Caco-2 (cell line): Measurements from ENCODE around the gene MESP1. TPM values are rescaled to one million over a fixed set of nuclear protein-coding genes. Genes with fewer than 3 reads are reported as not detected.

Source experiments
- BruUV-seq: library from RNA; stranded (reverse); fragments of 400-500 nt; replicated peaks from 2 replicates; lab custom pipeline; 2021; lab: Mats Ljungman, UMichigan
- CTCF ChIA-PET: fragments of 300-600 bp; sonication (Branson Sonifier 250); formaldehyde crosslinking; loops from one replicate; lab custom pipeline; 2022; ENCODE audit warnings: antibody characterized with exemption; lab: Charles Lee
- POLR2A ChIA-PET: fragments of 300-600 bp; sonication (Branson Sonifier 250); formaldehyde crosslinking; loops from one replicate; lab custom pipeline; 2022; ENCODE audit warnings: antibody characterized with exemption; lab: Charles Lee
- DNase-seq, 2 experiments: peaks; one replicate each; pipeline versions ENCODE4 v3.0.0 to v3.0.0-alpha.2; 2020 to 2022
- H3K27me3 ChIP-seq: replicated peaks from 2 replicates; pipeline ENCODE4 v1.6.0; 2011; ENCODE audit warnings: low read length; ENCODE audit not compliant: control insufficient read depth, insufficient read depth
- H3K36me3 ChIP-seq: 2 replicates; pipeline ENCODE4 v1.5.1; 2011; ENCODE audit warnings: low read length; ENCODE audit not compliant: control insufficient read depth, insufficient read depth
- H3K4me1 ChIP-seq: fragments of 250-450 bp; sonication (Bioruptor Pico); 2 replicates; pipeline ENCODE4 v1.5.1; 2020; ENCODE audit warnings: mild to moderate bottlenecking
- H3K4me3 ChIP-seq: 2 replicates; pipeline ENCODE4 v1.5.1; 2011; ENCODE audit warnings: low read depth, mild to moderate bottlenecking, control low read depth, low read length
- H3K9me3 ChIP-seq: fragments of 250-450 bp; sonication (Bioruptor Pico); 2 replicates; pipeline ENCODE4 v1.5.1; 2020; ENCODE audit warnings: mild to moderate bottlenecking, moderate library complexity
- H3K27ac Mint-ChIP-seq: one replicate; pipeline ENCODE4 v1.8.0; 2022; ENCODE audit warnings: mixed read lengths; ENCODE audit not compliant: unreplicated experiment
- H3K27me3 Mint-ChIP-seq: one replicate; pipeline ENCODE4 v1.8.0; 2022; ENCODE audit warnings: mixed read lengths; ENCODE audit not compliant: insufficient read depth, unreplicated experiment
- H3K36me3 Mint-ChIP-seq: one replicate; pipeline ENCODE4 v1.8.0; 2022; ENCODE audit warnings: mild to moderate bottlenecking, mixed read lengths; ENCODE audit not compliant: insufficient read depth, unreplicated experiment
- H3K4me1 Mint-ChIP-seq: one replicate; pipeline ENCODE4 v1.8.0; 2022; ENCODE audit warnings: low read depth, mixed read lengths; ENCODE audit not compliant: unreplicated experiment
- H3K4me3 Mint-ChIP-seq: one replicate; pipeline ENCODE4 v1.8.0; 2022; ENCODE audit warnings: mild to moderate bottlenecking, moderate library complexity, mixed read lengths; ENCODE audit not compliant: unreplicated experiment
- H3K9me3 Mint-ChIP-seq: one replicate; pipeline ENCODE4 v1.8.0; 2022; ENCODE audit warnings: mixed read lengths; ENCODE audit not compliant: unreplicated experiment
- intact Hi-C: fragments of 100-400 bp; cut with micrococcal nuclease; formaldehyde crosslinking; loops from one replicate; pipeline ENCODE4 v1.10.0; 2022; ENCODE audit not compliant: unreplicated experiment
- total RNA-seq: library from RNA; stranded (reverse); gene quantifications from 2 replicates; pipeline ENCODE4 v1.2.3, GENCODE V29; 2022
- TF ChIP-seq, protein P1 (sequence below), 2 experiments: fragments of 200-600 bp in 1 of 2; IDR thresholded peaks; 1 replicate in 1 of 2; 2 replicates in 1 of 2; pipeline versions ENCODE4 v1.5.1 to v1.8.0; 2011 to 2022; ENCODE audit warnings: antibody characterized with exemption in 1 of 2, control low read depth in 1 of 2, inconsistent platforms in 1 of 2, low read depth in 1 of 2, low read length in 1 of 2, mild to moderate bottlenecking in 1 of 2, moderate library complexity in 1 of 2; ENCODE audit not compliant: insufficient read depth in 1 of 2, severe bottlenecking in 1 of 2, unreplicated experiment in 1 of 2

The MESP1 gene
- total RNA-seq, 1 experiment from 2014 or later: 1.00 TPM

DNA sequence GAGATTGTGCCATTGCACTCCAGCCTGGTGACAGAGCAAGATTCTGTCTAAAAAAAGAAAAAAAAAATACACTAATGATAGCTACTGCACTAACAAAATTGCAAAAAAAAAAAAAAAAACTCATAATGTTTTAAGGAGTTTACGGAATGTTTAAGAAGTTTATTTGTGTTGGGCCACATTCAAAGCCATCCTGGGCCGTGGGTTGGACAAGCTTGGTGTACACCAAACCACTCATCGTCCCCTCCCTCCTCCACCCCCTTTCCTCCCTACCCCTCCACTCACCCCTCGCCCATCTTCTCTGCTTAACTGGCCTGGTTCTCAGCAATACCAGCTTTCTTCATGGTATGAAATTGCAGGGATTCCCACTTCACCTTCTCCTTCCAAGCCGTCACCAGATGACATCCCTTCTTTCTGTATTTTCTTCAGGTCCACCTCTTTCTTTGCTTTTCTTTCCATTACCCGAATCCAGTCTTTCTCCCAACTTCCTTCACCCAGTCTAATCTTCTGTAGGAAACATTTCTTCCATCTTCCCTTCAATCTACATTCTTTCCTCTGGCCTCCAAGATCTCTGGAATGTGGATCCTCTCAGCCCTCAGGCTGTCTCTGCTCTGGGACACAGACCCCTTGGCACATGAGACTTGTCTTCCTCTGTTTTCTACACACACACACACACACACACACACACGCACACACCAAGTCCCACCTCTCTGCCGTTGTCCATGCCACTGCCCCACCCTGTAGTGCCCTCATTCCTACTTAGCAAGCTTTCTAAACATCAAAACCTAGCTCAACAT, 3.5 kb upstream of the MESP1 start:
- intact Hi-C loops: no loop called here

DNA sequence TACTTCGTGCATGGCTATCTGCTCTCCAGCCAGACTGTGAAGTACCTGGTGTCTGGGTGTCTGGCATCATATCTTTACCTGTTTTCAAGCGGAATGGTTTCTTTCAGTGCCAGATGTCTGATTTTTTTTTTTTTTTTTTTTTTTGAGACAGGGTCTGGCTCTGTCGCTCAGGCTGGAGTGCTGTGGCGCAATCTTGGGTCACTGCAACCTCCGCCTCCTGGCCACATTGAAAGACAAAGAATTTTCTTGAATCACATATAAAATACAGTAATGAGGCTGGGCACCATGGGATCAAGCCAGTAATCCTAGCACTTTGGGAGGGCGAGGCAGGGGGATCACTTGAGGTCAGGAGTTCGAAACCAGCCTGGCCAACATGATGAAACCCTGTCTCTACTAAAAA, 2.8 kb upstream of the MESP1 start:
- intact Hi-C loops: no loop called here
- H3K9me3 Mint-ChIP-seq: no peaks in the 10 kb centered on the region
- no peak for DNase-seq
- TF ChIP-seq, protein P1, sequence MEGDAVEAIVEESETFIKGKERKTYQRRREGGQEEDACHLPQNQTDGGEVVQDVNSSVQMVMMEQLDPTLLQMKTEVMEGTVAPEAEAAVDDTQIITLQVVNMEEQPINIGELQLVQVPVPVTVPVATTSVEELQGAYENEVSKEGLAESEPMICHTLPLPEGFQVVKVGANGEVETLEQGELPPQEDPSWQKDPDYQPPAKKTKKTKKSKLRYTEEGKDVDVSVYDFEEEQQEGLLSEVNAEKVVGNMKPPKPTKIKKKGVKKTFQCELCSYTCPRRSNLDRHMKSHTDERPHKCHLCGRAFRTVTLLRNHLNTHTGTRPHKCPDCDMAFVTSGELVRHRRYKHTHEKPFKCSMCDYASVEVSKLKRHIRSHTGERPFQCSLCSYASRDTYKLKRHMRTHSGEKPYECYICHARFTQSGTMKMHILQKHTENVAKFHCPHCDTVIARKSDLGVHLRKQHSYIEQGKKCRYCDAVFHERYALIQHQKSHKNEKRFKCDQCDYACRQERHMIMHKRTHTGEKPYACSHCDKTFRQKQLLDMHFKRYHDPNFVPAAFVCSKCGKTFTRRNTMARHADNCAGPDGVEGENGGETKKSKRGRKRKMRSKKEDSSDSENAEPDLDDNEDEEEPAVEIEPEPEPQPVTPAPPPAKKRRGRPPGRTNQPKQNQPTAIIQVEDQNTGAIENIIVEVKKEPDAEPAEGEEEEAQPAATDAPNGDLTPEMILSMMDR (IDR thresholded peaks at IDR 0.05; ENCODE audit: insufficient read depth in 1 of 2, low read depth in 1 of 2, low read length in 1 of 2, severe bottlenecking in 1 of 2, unreplicated experiment in 1 of 2): no peak
- H3K4me3 Mint-ChIP-seq: no peak overlapping the region
- H3K27me3 Mint-ChIP-seq: no peaks in the 10 kb centered on the region
- no peaks in the 10 kb centered on the region for H3K9me3 ChIP-seq
- no peak overlapping the region for H3K4me3 ChIP-seq
- H3K4me1 ChIP-seq: peaks cover 21% of the 10 kb centered on the region
- H3K27me3 ChIP-seq: no peaks in the 10 kb centered on the region
- H3K4me1 Mint-ChIP-seq: peaks cover 9% of the 10 kb centered on the region
- BruUV-seq: no TSS peak
- no peaks in the 10 kb centered on the region for H3K36me3 Mint-ChIP-seq
- no peaks in the 10 kb centered on the region for H3K36me3 ChIP-seq
- no peak overlapping the region for H3K27ac Mint-ChIP-seq
- POLR2A ChIA-PET: no interaction called here
- CTCF ChIA-PET: no interaction called here

More for the DNA sequence above, 3.5 kb upstream of the MESP1 start:
- H3K27me3 Mint-ChIP-seq: no peaks in the 10 kb centered on the region
- Histone ChIP-seq H3K36me3 (no peaks in the 10 kb centered on the region), H3K4me1 (peaks cover 21% of the 10 kb centered on the region), H3K27me3 (no peaks in the 10 kb centered on the region), H3K4me3 (no peak overlapping the region), H3K9me3 (no peaks in the 10 kb centered on the region)
- BruUV-seq: no TSS peak
- H3K4me3 Mint-ChIP-seq: no peak overlapping the region
- H3K27ac Mint-ChIP-seq: no peak overlapping the region
- CTCF ChIA-PET: interaction anchor here (0.6 kb wide), 1 partner anchor 159 kb away, joined by 3 read pairs; no protein-coding TSS in a partner anchor
- no peak for DNase-seq
- TF ChIP-seq, protein P1 (IDR thresholded peaks at IDR 0.05; ENCODE audit: insufficient read depth in 1 of 2, low read depth in 1 of 2, low read length in 1 of 2, severe bottlenecking in 1 of 2, unreplicated experiment in 1 of 2): no peak
- no peaks in the 10 kb centered on the region for H3K36me3 Mint-ChIP-seq
- peaks cover 9% of the 10 kb centered on the region for H3K4me1 Mint-ChIP-seq
- no peaks in the 10 kb centered on the region for H3K9me3 Mint-ChIP-seq
- POLR2A ChIA-PET: no interaction called here

DNA sequence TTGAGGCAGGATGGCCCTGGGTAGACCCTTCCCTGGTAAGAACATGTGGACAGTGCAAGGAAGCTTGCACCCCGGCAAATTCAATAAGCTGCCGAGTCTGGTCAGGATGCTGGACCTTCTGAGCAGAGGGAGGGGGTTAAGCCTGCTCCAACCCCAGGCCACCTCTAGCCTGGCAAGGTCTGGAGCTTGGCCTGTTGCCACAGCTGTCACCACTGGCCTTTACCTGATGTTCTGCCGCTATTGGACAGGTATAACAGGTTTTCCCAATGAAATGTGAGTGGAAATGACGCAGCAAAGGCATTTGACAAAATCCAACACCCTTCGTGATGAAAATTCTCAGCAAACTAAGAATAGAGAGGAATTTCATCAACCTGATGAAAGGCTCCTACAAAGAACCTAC, 699 bp upstream of the MESP1 start:
- ChIA-PET CTCF (interaction anchor here (1.0 kb wide), 1 partner anchor 86 kb away, joined by 3 read pairs; no protein-coding TSS in a partner anchor), POLR2A (no interaction called here)
- Mint-ChIP-seq H3K4me3 (peak overlapping the region; percentile 62), H3K36me3 (no peaks in the 10 kb centered on the region), H3K9me3 (no peaks in the 10 kb centered on the region), H3K27ac (no peak overlapping the region), H3K4me1 (peaks cover 9% of the 10 kb centered on the region), H3K27me3 (no peaks in the 10 kb centered on the region)
- Histone ChIP-seq H3K27me3 (no peaks in the 10 kb centered on the region), H3K9me3 (no peaks in the 10 kb centered on the region), H3K4me1 (peaks cover 14% of the 10 kb centered on the region), H3K36me3 (no peaks in the 10 kb centered on the region), H3K4me3 (no peak overlapping the region)
- no TSS peak for BruUV-seq
- TF ChIP-seq, protein P1 (IDR thresholded peaks at IDR 0.05; ENCODE audit: insufficient read depth in 1 of 2, low read depth in 1 of 2, low read length in 1 of 2, severe bottlenecking in 1 of 2, unreplicated experiment in 1 of 2): no peak
- peak in 1 of 2 experiments; percentile 14 for DNase-seq
- intact Hi-C loops: no loop called here
